Astrocyte of the cerebellum (primary cell): ENCODE data around the gene NEUROD4.

Experiments
- DNase-seq: peaks from one replicate; pipeline ENCODE4 v3.0.0-alpha.2; 2011; ENCODE audit warnings: low read depth
- H3K4me3 ChIP-seq: 2 replicates; pipeline ENCODE4 v1.5.1; 2011; ENCODE audit warnings: mild to moderate bottlenecking, low read depth, low read length, moderate library complexity
- in situ Hi-C: cut with HindIII; loops from 2 replicates; pipeline ENCODE4 v1.10.0; 2017; ENCODE audit warnings: low sequenced_read_pairs
- TF ChIP-seq, protein P1 (sequence below): IDR thresholded peaks from 2 replicates; pipeline ENCODE4 v1.5.1; 2012; ENCODE audit warnings: low read length, low read depth, moderate library complexity, mild to moderate bottlenecking; ENCODE audit errors: missing control alignments

Gene NEUROD4

DNA sequence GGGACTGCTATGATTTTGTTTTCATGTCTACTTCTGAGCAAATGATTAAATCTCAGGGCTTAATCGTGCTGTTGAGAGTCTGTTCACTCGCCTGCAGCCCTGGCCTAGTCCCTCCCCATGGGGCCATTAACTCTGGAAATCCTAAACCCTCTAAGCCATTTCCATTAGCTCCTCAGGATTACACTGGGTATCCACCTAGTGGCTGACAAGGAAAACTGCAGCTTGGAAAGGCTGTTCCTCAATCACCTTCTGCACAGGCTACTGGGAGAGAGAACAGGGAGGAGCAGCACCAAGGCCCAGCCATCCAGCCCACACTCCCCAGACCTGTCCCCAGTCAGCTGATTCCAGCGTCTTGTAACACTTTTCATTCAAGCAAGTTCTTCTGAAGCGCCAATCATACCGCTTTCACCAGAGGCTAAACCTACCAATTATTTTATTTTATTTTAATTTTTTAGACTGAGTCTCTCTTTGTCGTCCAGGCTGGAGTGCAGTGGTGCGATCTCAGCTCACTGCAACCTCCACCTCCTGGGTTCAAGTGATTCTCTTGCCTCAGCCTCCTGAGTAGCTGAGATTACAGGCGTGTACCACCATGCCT lies 48.7 kb downstream of the NEUROD4 start:
- H3K4me3 ChIP-seq, result no peak overlapping the region
- TF ChIP-seq, protein P1, sequence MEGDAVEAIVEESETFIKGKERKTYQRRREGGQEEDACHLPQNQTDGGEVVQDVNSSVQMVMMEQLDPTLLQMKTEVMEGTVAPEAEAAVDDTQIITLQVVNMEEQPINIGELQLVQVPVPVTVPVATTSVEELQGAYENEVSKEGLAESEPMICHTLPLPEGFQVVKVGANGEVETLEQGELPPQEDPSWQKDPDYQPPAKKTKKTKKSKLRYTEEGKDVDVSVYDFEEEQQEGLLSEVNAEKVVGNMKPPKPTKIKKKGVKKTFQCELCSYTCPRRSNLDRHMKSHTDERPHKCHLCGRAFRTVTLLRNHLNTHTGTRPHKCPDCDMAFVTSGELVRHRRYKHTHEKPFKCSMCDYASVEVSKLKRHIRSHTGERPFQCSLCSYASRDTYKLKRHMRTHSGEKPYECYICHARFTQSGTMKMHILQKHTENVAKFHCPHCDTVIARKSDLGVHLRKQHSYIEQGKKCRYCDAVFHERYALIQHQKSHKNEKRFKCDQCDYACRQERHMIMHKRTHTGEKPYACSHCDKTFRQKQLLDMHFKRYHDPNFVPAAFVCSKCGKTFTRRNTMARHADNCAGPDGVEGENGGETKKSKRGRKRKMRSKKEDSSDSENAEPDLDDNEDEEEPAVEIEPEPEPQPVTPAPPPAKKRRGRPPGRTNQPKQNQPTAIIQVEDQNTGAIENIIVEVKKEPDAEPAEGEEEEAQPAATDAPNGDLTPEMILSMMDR, result peak; percentile 87
- in situ Hi-C loops, result no loop called here
- DNase-seq, result peak; percentile 31

DNA sequence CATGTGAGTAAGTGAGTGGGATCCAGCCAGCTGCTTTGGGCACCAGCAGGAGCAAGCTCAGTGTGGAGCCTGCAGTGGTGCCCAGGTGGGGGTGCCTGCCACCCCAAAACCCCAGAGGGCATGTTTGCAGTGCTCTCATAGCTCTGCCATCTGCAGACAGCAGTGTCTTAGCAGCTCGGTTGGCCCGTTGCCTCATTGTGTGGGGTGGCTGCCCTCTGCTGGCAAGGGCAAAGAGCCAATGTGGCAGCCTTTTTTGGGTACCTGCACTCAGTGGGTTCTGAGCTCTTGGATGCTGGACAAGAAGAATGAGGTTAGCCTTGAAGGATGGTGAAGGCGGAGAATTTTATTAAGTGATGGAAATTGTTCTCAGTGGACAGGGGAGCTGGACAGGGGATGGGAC lies 52.3 kb downstream of the NEUROD4 start:
- in situ Hi-C loops, result no loop called here
- no peak for DNase-seq
- TF ChIP-seq, protein P1, result peak; percentile 18
- no peak overlapping the region for H3K4me3 ChIP-seq

DNA sequence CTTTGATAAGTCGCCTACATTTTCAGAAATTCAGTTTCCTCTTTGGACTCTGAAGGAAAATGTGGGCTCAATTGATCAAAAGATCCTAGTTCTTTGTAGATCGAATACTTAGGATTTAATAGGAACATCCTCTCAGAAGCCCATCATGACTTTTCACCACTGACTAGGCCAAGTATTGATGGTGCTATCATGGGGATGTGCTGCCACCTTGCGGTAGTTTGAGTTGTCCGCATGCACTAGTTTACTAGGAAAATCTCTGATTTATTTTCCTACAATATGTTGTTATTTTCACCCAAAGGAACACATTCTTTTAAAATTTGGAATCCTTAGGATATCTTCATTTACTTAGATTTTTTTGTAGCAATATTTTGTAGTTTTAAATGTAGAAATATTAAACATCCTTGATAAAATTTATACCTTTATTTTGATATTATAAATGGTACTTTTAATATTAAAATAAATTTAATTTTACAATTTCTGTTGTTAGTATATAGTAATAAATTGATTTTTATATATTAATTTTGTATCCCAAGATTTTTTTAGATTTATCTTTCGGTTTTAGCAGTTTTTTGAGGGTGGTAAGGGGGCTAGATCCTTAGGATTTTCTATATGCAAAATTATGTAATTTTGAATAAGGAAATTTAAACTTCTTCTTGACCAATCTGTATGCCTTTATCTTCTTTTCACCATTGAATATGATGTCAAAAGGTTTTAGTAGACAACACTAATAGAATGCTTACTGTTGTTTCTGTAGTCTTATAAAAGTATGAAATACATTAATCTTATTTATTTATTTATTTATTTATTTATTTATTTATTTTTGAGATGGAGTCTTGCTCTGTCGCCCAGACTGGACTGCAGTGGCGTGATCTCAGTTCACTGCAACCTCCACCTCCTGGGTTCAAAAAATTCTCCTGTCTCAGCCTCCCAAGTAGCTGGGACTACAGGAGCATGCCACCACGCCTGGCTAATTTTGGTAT lies 53.6 kb downstream of the NEUROD4 start:
- peak; percentile 64 for DNase-seq
- TF ChIP-seq, protein P1, result peak; percentile 88
- in situ Hi-C loops, result no loop called here
- H3K4me3 ChIP-seq, result no peak overlapping the region

DNA sequence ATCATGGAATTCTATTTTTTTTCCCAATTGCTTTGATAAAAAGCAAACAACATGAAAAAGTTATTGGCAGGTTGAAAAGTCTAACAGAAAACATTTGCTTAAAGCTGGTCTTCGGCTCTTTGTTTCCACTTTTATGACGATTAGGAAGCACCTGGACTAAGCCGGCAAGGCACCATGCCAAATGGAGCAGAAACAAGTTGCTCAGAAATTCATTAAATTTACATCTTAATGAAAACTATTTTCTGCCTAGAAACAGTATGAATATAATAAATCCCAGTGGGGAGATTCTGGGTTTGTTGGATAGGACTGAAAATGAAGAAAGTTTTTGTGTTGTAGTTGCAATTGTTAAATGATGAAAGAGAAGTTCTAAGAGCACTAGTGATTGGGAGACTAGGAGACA lies 55.0 kb downstream of the NEUROD4 start:
- DNase-seq, result no peak
- TF ChIP-seq, protein P1, result no peak
- in situ Hi-C loops, result loop anchor here (5.0 kb wide), 1 partner anchor 78 kb away; no protein-coding TSS in a partner anchor
- H3K4me3 ChIP-seq, result no peak overlapping the region
